DND-41 (cell line): ENCODE data around the gene GAS7.

Source experiments
- ATAC-seq: fragments of 200-7000 bp; cut with Tn5 transposase; 3 replicates; pipeline ENCODE4 v1.9.1; 2021; ENCODE audit warnings: low read depth; ENCODE audit not compliant: insufficient read depth
- DNase-seq: peaks from one replicate; pipeline ENCODE4 v3.0.0-alpha.2; 2020
- H2AFZ ChIP-seq: 2 replicates; pipeline ENCODE4 v1.6.0; 2012; ENCODE audit warnings: low read depth, low read length
- H3K27ac ChIP-seq: 2 replicates; pipeline ENCODE4 v1.5.1; 2012; ENCODE audit warnings: low read length, inconsistent platforms
- H3K27me3 ChIP-seq: fragments of 200-600 bp; sonication (generic); 2 replicates; pipeline ENCODE4 v1.6.0; 2012; ENCODE audit warnings: low read length, mild to moderate bottlenecking, inconsistent platforms; ENCODE audit not compliant: insufficient read depth, poor library complexity
- H3K36me3 ChIP-seq: 2 replicates; pipeline ENCODE4 v1.5.1; 2012; ENCODE audit warnings: low read length, inconsistent platforms; ENCODE audit not compliant: insufficient read depth
- H3K4me1 ChIP-seq: 2 replicates; pipeline ENCODE4 v1.5.1; 2012; ENCODE audit warnings: mild to moderate bottlenecking, low read length; ENCODE audit not compliant: insufficient read depth
- H3K4me2 ChIP-seq: 2 replicates; pipeline ENCODE4 v1.6.0; 2012; ENCODE audit warnings: mild to moderate bottlenecking, moderate library complexity, low read length, inconsistent platforms; ENCODE audit not compliant: insufficient read depth
- H3K4me3 ChIP-seq, 2 experiments: fragments of 200-600 bp in 1 of 2; shearing (Covaris generic) in 1 of 2; 2 replicates each; pipeline ENCODE4 v1.5.1; 2012 to 2016; ENCODE audit warnings: inconsistent platforms in 2 of 2, low read length in 2 of 2, mild to moderate bottlenecking in 2 of 2, low read depth in 1 of 2, moderate library complexity in 1 of 2
- H3K79me2 ChIP-seq: 2 replicates; pipeline ENCODE4 v1.6.0; 2012; ENCODE audit warnings: low read length, inconsistent platforms; ENCODE audit not compliant: insufficient read depth
- H3K9ac ChIP-seq: 2 replicates; pipeline ENCODE4 v1.6.0; 2012; ENCODE audit warnings: low read depth, mild to moderate bottlenecking, inconsistent platforms, low read length, moderate library complexity
- H3K9me3 ChIP-seq: 2 replicates; pipeline ENCODE4 v1.5.1; 2012; ENCODE audit warnings: low read length, moderate library complexity, mild to moderate bottlenecking, inconsistent platforms; ENCODE audit not compliant: insufficient read depth, severe bottlenecking
- H4K20me1 ChIP-seq: 2 replicates; pipeline ENCODE4 v1.6.0; 2012; ENCODE audit warnings: low read length; ENCODE audit not compliant: insufficient read depth
- CTCF ChIP-seq: IDR thresholded peaks from 2 replicates; pipeline ENCODE4 v1.5.1; 2012; ENCODE audit warnings: borderline replicate concordance, low read length, moderate library complexity, mild to moderate bottlenecking; ENCODE audit not compliant: poor library complexity, severe bottlenecking; ENCODE audit errors: extremely low read depth
- EZH2 ChIP-seq: IDR thresholded peaks from 3 replicates; pipeline ENCODE4 v1.6.1; 2012; ENCODE audit warnings: borderline replicate concordance, low read depth, mild to moderate bottlenecking, moderate library complexity, low read length, inconsistent platforms; ENCODE audit not compliant: severe bottlenecking

GAS7 gene

GRCh38 chr17:9941305-9941704, 257.1 kb downstream of the GAS7 start:
- no peak for TF ChIP-seq EZH2
- no peak for TF ChIP-seq CTCF
- H3K4me1 ChIP-seq: no peaks in the 10 kb centered on the region

GRCh38 chr17:9940841-9941240, 257.6 kb downstream of the GAS7 start:
- Histone ChIP-seq H3K27ac (no peak overlapping the region), H3K9ac (no peak overlapping the region), H4K20me1 (no peaks in the 10 kb centered on the region), H3K4me2 (no peak overlapping the region), H3K27me3 (no peaks in the 10 kb centered on the region), H3K36me3 (peaks cover 37% of the 10 kb centered on the region), H2AFZ (no peak overlapping the region), H3K4me1 (no peaks in the 10 kb centered on the region), H3K9me3 (no peaks in the 10 kb centered on the region), H3K4me3 (no peak overlapping the region), H3K79me2 (no peaks in the 10 kb centered on the region)
- TF ChIP-seq EZH2 (no peak), CTCF (no peak)
- ATAC-seq (no peak), DNase-seq (no peak)

More at GRCh38 chr17:9941305-9941704, 257.1 kb downstream of the GAS7 start:
- Histone ChIP-seq H3K4me2 (no peak overlapping the region), H3K9me3 (no peaks in the 10 kb centered on the region), H3K4me3 (no peak overlapping the region), H3K36me3 (peaks cover 37% of the 10 kb centered on the region), H3K79me2 (no peaks in the 10 kb centered on the region), H3K27ac (no peak overlapping the region), H3K27me3 (no peaks in the 10 kb centered on the region), H4K20me1 (no peaks in the 10 kb centered on the region), H2AFZ (no peak overlapping the region), H3K9ac (no peak overlapping the region)
- DNase-seq (no peak), ATAC-seq (no peak)

GRCh38 chr17:9938764-9939163, 259.6 kb downstream of the GAS7 start:
- H3K4me1 ChIP-seq: no peaks in the 10 kb centered on the region
- H3K4me3 ChIP-seq: no peak overlapping the region
- no peaks in the 10 kb centered on the region for H3K27me3 ChIP-seq
- no peak overlapping the region for H3K4me2 ChIP-seq
- no peaks in the 10 kb centered on the region for H3K9me3 ChIP-seq
- DNase-seq (no peak), ATAC-seq (no peak)
- H4K20me1 ChIP-seq: no peaks in the 10 kb centered on the region
- H3K27ac ChIP-seq: no peak overlapping the region
- no peaks in the 10 kb centered on the region for H3K79me2 ChIP-seq
- TF ChIP-seq EZH2 (no peak), CTCF (no peak)
- H3K9ac ChIP-seq: no peak overlapping the region
- H2AFZ ChIP-seq: no peak overlapping the region
- peaks cover 37% of the 10 kb centered on the region for H3K36me3 ChIP-seq

DNA sequence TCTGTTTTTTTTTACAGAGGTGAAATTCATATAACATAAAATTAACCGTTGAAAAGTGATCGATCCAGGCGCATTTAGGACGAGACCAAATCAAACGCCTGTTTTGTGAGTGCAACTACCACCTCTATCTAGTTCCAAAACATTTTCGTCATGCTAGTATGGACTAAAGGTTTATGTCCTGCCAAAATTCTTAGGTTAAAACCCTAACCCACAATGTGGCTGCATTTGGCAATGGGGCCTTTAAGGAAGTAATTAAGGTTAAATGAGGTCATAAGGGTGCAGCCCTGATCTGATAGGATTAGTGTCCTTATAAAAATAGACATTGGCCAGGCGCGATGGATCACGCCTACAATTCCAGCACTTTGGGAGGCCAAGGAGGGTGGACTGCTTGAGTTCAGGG, 260.5 kb downstream of the GAS7 start:
- Histone ChIP-seq H3K9me3 (no peaks in the 10 kb centered on the region), H3K79me2 (no peaks in the 10 kb centered on the region), H3K4me1 (no peaks in the 10 kb centered on the region), H3K27ac (no peak overlapping the region), H4K20me1 (no peaks in the 10 kb centered on the region), H3K27me3 (no peaks in the 10 kb centered on the region), H3K9ac (no peak overlapping the region), H3K4me3 (no peak overlapping the region), H3K36me3 (peaks cover 35% of the 10 kb centered on the region), H2AFZ (no peak overlapping the region), H3K4me2 (no peak overlapping the region)
- no peak for ATAC-seq
- no peak for DNase-seq
- no peak for TF ChIP-seq CTCF
- no peak for TF ChIP-seq EZH2
